Hepatocyte (in vitro differentiated cells): Measurements from ENCODE around the gene SPAG16. TPM values are rescaled to one million over a fixed set of nuclear protein-coding genes. Genes with fewer than 3 reads are reported as not detected.

Experiments used
- DNase-seq: peaks from one replicate; pipeline ENCODE4 v3.0.0-alpha.2; 2016; ENCODE audit warnings: low spot score
- H2AFZ ChIP-seq: fragments of 200-600 bp; sonication (generic); 2 replicates; pipeline ENCODE4 v1.6.0; 2016; ENCODE audit warnings: antibody characterized with exemption, mild to moderate bottlenecking
- H3K27ac ChIP-seq: fragments of 200-600 bp; sonication (generic); 2 replicates; pipeline ENCODE4 v1.5.1; 2016; ENCODE audit warnings: mild to moderate bottlenecking
- H3K27me3 ChIP-seq: fragments of 200-600 bp; sonication (generic); 2 replicates; pipeline ENCODE4 v1.6.1; 2016
- H3K36me3 ChIP-seq: fragments of 200-600 bp; sonication (generic); replicated peaks from 2 replicates; pipeline ENCODE4 v1.5.1; 2016; ENCODE audit warnings: low read depth; ENCODE audit not compliant: insufficient read depth
- H3K4me1 ChIP-seq: fragments of 200-600 bp; sonication (generic); 2 replicates; pipeline ENCODE4 v1.5.1; 2016; ENCODE audit warnings: mild to moderate bottlenecking, moderate library complexity; ENCODE audit not compliant: insufficient read depth
- H3K4me2 ChIP-seq: fragments of 200-600 bp; sonication (generic); 2 replicates; pipeline ENCODE4 v1.6.0; 2016
- H3K4me3 ChIP-seq: fragments of 200-600 bp; sonication (generic); 2 replicates; pipeline ENCODE4 v1.5.1; 2016; ENCODE audit warnings: mild to moderate bottlenecking
- H3K79me2 ChIP-seq: fragments of 200-600 bp; sonication (generic); 2 replicates; pipeline ENCODE4 v1.6.0; 2017; ENCODE audit warnings: mild to moderate bottlenecking
- H3K9me2 ChIP-seq: fragments of 200-600 bp; sonication (generic); replicated peaks from 2 replicates; pipeline ENCODE4 v1.6.0; 2017; ENCODE audit warnings: mild to moderate bottlenecking; ENCODE audit not compliant: insufficient read depth
- H3K9me3 ChIP-seq: fragments of 200-600 bp; sonication (generic); 2 replicates; pipeline ENCODE4 v1.5.1; 2016; ENCODE audit warnings: low read depth, mild to moderate bottlenecking
- H4K20me1 ChIP-seq: fragments of 200-600 bp; sonication (generic); 2 replicates; pipeline ENCODE4 v1.6.0; 2016; ENCODE audit warnings: mild to moderate bottlenecking; ENCODE audit not compliant: insufficient read depth, poor library complexity, severe bottlenecking
- EZH2 ChIP-seq: fragments of 200-600 bp; sonication (generic); IDR thresholded peaks from 2 replicates; pipeline ENCODE4 v1.6.1; 2016; ENCODE audit warnings: antibody characterized with exemption, mild to moderate bottlenecking, borderline replicate concordance
- EZH2phosphoT487 ChIP-seq: fragments of 200-600 bp; sonication (generic); IDR thresholded peaks from one replicate; pipeline ENCODE4 v1.6.1; 2018; ENCODE audit warnings: antibody characterized with exemption, mild to moderate bottlenecking, low read depth, moderate library complexity; ENCODE audit not compliant: unreplicated experiment, severe bottlenecking
- WGBS: methylation state at CpG from one replicate; pipeline ENCODE4 v1.1.6; 2016; ENCODE audit warnings: low lambda C conversion rate; ENCODE audit errors: missing lambda C conversion rate; 5-methylcytosine and 5-hydroxymethylcytosine counted together
- polyA plus RNA-seq: library from polyadenylated mRNA; unstranded; fragments of >200 nt; fragmentation: Nextera tagmentation; extraction: Ambion mirVana; gene quantifications from 2 replicates; pipeline ENCODE4 v1.2.1, GENCODE V29; 2016
- total RNA-seq: library from RNA; depleted of rRNA; stranded (reverse); fragments of >200 nt; gene quantifications from 2 replicates; pipeline ENCODE4 v1.2.3, GENCODE V29; 2014
- TF ChIP-seq, protein P1 (sequence below): fragments of 200-600 bp; sonication (generic); IDR thresholded peaks from 2 replicates; pipeline ENCODE4 v1.5.1; 2016; ENCODE audit warnings: antibody characterized with exemption, mild to moderate bottlenecking; ENCODE audit not compliant: poor library complexity

SPAG16 gene
- total and polyA plus RNA-seq, 2 experiments from 2014 or later: 52.1 to 56.9 TPM

GRCh38 chr2:213669657-213670056, 385.4 kb downstream of the SPAG16 start:
- Histone ChIP-seq H3K4me3 (no peak overlapping the region), H3K4me2 (no peak overlapping the region), H3K9me2 (no peaks in the 10 kb centered on the region), H3K9me3 (peaks cover 9% of the 10 kb centered on the region), H3K79me2 (no peaks in the 10 kb centered on the region), H2AFZ (no peak overlapping the region), H4K20me1 (no peaks in the 10 kb centered on the region), H3K4me1 (peaks cover 7% of the 10 kb centered on the region), H3K27ac (no peak overlapping the region), H3K27me3 (no peaks in the 10 kb centered on the region), H3K36me3 (no peaks in the 10 kb centered on the region)
- DNase-seq: no peak
- TF ChIP-seq EZH2 (no peak), EZH2phosphoT487 (no peak)
- TF ChIP-seq, protein P1, sequence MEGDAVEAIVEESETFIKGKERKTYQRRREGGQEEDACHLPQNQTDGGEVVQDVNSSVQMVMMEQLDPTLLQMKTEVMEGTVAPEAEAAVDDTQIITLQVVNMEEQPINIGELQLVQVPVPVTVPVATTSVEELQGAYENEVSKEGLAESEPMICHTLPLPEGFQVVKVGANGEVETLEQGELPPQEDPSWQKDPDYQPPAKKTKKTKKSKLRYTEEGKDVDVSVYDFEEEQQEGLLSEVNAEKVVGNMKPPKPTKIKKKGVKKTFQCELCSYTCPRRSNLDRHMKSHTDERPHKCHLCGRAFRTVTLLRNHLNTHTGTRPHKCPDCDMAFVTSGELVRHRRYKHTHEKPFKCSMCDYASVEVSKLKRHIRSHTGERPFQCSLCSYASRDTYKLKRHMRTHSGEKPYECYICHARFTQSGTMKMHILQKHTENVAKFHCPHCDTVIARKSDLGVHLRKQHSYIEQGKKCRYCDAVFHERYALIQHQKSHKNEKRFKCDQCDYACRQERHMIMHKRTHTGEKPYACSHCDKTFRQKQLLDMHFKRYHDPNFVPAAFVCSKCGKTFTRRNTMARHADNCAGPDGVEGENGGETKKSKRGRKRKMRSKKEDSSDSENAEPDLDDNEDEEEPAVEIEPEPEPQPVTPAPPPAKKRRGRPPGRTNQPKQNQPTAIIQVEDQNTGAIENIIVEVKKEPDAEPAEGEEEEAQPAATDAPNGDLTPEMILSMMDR: no peak
- WGBS: 97% methylated on average over 4 of the region's 4 CpGs

GRCh38 chr2:213678437-213679218, 394.4 kb downstream of the SPAG16 start:
- H2AFZ ChIP-seq: no peak overlapping the region
- no peaks in the 10 kb centered on the region for H4K20me1 ChIP-seq
- WGBS: 83% methylated on average over 6 of the region's 6 CpGs
- no peaks in the 10 kb centered on the region for H3K36me3 ChIP-seq
- H3K27ac ChIP-seq: no peak overlapping the region
- TF ChIP-seq EZH2phosphoT487 (no peak), EZH2 (no peak)
- TF ChIP-seq, protein P1: no peak
- H3K4me3 ChIP-seq: no peak overlapping the region
- H3K4me2 ChIP-seq: no peak overlapping the region
- no peaks in the 10 kb centered on the region for H3K79me2 ChIP-seq
- no peaks in the 10 kb centered on the region for H3K27me3 ChIP-seq
- DNase-seq: no peak
- H3K4me1 ChIP-seq: no peaks in the 10 kb centered on the region
- H3K9me2 ChIP-seq: no peaks in the 10 kb centered on the region
- peaks cover 9% of the 10 kb centered on the region for H3K9me3 ChIP-seq

DNA sequence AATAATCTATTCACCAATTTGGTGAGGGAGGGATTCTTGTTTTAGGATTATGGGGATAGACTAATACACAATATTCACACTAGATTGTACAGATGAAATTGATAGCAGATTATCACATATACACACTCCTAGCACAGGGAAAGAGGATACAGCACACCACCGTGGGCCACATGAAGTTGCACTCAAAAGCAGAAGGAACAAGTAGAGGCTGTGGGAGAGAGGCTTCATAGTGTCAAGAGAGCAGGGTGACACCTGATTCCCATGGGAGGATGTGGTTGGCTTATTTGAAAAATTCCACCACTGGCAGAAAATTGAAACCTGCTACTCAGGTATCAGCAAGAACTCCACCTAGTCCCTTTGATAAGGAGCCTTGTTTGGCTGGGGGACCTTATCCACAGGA, 395.6 kb downstream of the SPAG16 start:
- DNase-seq: no peak
- 69% methylated on average over 1 of the region's 1 CpG for WGBS
- H3K27me3 ChIP-seq: no peaks in the 10 kb centered on the region
- no peak overlapping the region for H3K4me2 ChIP-seq
- TF ChIP-seq EZH2phosphoT487: no peak
- TF ChIP-seq, protein P1: no peak
- no peak for TF ChIP-seq EZH2
- no peak overlapping the region for H3K4me3 ChIP-seq
- H3K79me2 ChIP-seq: no peaks in the 10 kb centered on the region
- no peaks in the 10 kb centered on the region for H4K20me1 ChIP-seq
- H3K4me1 ChIP-seq: no peaks in the 10 kb centered on the region
- no peaks in the 10 kb centered on the region for H3K36me3 ChIP-seq
- H3K9me3 ChIP-seq: peaks cover 9% of the 10 kb centered on the region
- H2AFZ ChIP-seq: no peak overlapping the region
- H3K27ac ChIP-seq: no peak overlapping the region
- no peaks in the 10 kb centered on the region for H3K9me2 ChIP-seq
